BLaER1 (cell line): ENCODE measurements around the gene PALLD.

Experiments used
- H3K27ac ChIP-seq: shearing (Covaris generic); formaldehyde crosslinking; 2 replicates; pipeline ENCODE4 v1.8.1; 2022
- H3K27me3 ChIP-seq: shearing (Covaris generic); formaldehyde crosslinking; 2 replicates; pipeline ENCODE4 v1.8.1; 2022
- H3K36me3 ChIP-seq: shearing (Covaris generic); formaldehyde crosslinking; 2 replicates; pipeline ENCODE4 v1.8.1; 2022
- H3K4me1 ChIP-seq: shearing (Covaris generic); formaldehyde crosslinking; 2 replicates; pipeline ENCODE4 v1.8.1; 2022
- H3K4me2 ChIP-seq: shearing (Covaris generic); formaldehyde crosslinking; 2 replicates; pipeline ENCODE4 v1.8.1; 2022
- H3K4me3 ChIP-seq: shearing (Covaris generic); formaldehyde crosslinking; 2 replicates; pipeline ENCODE4 v1.8.1; 2022
- H3K9ac ChIP-seq: shearing (Covaris generic); formaldehyde crosslinking; 2 replicates; pipeline ENCODE4 v1.8.1; 2022
- H3K9me3 ChIP-seq: shearing (Covaris generic); formaldehyde crosslinking; 2 replicates; pipeline ENCODE4 v1.8.1; 2022
- H4K20me1 ChIP-seq: shearing (Covaris generic); formaldehyde crosslinking; 2 replicates; pipeline ENCODE4 v1.8.1; 2022
- Cebpa-rat ChIP-seq: shearing (Covaris generic); IDR thresholded peaks from 2 replicates; pipeline ENCODE4 v1.8.1; 2022

Gene PALLD

DNA sequence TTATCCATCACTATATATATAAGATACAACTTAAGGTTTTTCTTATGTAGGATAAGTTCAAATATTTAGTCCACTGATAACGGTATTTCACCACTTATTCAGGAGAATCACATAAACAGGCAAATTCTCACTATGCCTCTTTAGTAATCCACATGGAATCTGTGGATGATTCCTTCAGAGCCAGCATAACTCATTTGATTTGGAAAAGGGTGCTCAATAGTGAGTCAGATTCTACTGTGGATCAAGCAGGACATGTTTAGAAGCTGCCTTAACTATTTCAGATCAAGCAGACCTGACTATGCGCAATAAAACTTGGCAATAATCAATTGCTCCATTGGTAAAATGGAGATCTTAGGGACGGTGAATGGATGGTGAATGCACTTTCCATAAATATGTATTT is 329.1 kb downstream of the PALLD start:
- H3K4me1 ChIP-seq = no peaks in the 10 kb centered on the region
- no peak overlapping the region for H3K4me2 ChIP-seq
- H3K36me3 ChIP-seq = no peaks in the 10 kb centered on the region
- peaks cover 8% of the 10 kb centered on the region for H3K27me3 ChIP-seq
- no peak overlapping the region for H3K27ac ChIP-seq
- no peak overlapping the region for H3K9ac ChIP-seq
- H3K4me3 ChIP-seq = no peak overlapping the region
- H4K20me1 ChIP-seq = no peaks in the 10 kb centered on the region
- no peak for TF ChIP-seq Cebpa-rat
- H3K9me3 ChIP-seq = no peaks in the 10 kb centered on the region

DNA sequence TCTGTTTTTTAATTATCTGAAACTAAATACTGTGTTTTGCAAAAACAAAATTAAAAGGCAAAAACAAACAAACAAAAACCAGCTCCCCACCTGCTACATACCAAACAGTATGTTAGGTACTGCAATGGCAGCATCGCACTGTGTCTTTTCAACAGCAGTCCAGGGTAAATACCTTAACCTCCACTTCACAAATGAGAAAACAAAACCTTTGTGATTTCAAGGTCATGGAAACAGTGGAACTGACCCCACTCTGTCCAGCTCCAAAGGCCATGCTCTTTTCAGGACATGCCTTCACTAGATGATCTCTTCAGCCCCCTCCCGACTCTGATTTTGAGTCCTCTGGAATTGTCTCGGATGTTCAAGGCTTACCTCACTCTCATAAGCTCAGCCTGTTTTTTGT is 329.8 kb downstream of the PALLD start:
- Histone ChIP-seq H3K4me2 (no peak overlapping the region), H3K9ac (no peak overlapping the region), H3K27me3 (peaks cover 15% of the 10 kb centered on the region), H3K4me1 (no peaks in the 10 kb centered on the region), H3K4me3 (no peak overlapping the region), H3K36me3 (no peaks in the 10 kb centered on the region), H3K9me3 (no peaks in the 10 kb centered on the region), H4K20me1 (no peaks in the 10 kb centered on the region), H3K27ac (no peak overlapping the region)
- no peak for TF ChIP-seq Cebpa-rat

DNA sequence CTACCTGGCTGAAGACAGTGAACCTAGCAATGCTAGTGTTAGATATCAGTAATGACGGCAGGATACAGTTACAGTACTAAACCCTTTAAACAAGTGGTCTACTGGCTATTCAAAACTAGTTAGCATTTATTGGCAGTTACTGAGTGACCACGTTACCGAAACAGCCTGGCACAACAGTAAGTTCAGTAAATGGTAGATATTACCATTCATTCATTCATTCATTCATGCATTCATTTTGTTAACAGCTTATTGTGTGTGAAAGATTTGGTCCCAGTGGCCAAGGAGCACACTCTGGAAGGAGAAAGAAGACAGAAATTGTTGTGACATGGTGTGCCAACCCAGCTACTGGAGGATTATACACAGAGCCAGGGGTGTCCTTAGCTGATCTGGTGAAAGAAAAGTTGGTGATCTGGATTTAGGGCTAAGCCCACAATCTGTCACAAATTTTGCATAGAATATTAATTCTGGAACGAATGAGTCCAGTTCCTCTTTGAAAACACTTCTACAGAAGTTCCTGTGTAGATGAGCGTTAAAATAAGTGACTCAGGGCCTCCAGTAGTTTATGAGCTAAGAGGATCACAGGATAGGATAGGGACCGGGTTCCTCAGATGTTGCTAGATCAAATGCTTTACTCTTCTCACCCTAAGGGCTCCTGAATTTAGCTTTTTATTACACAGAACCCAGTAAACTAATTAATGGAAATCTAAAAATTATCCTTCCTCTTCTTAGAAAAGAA is 334.1 kb downstream of the PALLD start:
- no peak overlapping the region for H3K4me3 ChIP-seq
- no peak overlapping the region for H3K9ac ChIP-seq
- no peaks in the 10 kb centered on the region for H3K9me3 ChIP-seq
- H3K4me1 ChIP-seq = peaks cover 8% of the 10 kb centered on the region; the same call in 1 of the 2 replicates
- no peak overlapping the region for H3K4me2 ChIP-seq
- H3K27ac ChIP-seq = no peak overlapping the region
- peaks cover 41% of the 10 kb centered on the region for H3K27me3 ChIP-seq
- no peaks in the 10 kb centered on the region for H4K20me1 ChIP-seq
- no peak for TF ChIP-seq Cebpa-rat
- H3K36me3 ChIP-seq = no peaks in the 10 kb centered on the region

- H3K4me2 ChIP-seq = peak overlapping the region; percentile 86
- H4K20me1 ChIP-seq = no peaks in the 10 kb centered on the region
- peaks cover 41% of the 10 kb centered on the region for H3K27me3 ChIP-seq
- H3K4me1 ChIP-seq = peaks cover 8% of the 10 kb centered on the region; the same call in 1 of the 2 replicates
- no peaks in the 10 kb centered on the region for H3K36me3 ChIP-seq
- no peak for TF ChIP-seq Cebpa-rat
- peak overlapping the region; percentile 49; the same call in 1 of the 2 replicates for H3K9ac ChIP-seq
- peak overlapping the region; percentile 70 for H3K4me3 ChIP-seq
- H3K9me3 ChIP-seq = no peaks in the 10 kb centered on the region
- no peak overlapping the region for H3K27ac ChIP-seq
Measured at GRCh38 chr4:168831585-168831918, 334.7 kb downstream of the PALLD start.

DNA sequence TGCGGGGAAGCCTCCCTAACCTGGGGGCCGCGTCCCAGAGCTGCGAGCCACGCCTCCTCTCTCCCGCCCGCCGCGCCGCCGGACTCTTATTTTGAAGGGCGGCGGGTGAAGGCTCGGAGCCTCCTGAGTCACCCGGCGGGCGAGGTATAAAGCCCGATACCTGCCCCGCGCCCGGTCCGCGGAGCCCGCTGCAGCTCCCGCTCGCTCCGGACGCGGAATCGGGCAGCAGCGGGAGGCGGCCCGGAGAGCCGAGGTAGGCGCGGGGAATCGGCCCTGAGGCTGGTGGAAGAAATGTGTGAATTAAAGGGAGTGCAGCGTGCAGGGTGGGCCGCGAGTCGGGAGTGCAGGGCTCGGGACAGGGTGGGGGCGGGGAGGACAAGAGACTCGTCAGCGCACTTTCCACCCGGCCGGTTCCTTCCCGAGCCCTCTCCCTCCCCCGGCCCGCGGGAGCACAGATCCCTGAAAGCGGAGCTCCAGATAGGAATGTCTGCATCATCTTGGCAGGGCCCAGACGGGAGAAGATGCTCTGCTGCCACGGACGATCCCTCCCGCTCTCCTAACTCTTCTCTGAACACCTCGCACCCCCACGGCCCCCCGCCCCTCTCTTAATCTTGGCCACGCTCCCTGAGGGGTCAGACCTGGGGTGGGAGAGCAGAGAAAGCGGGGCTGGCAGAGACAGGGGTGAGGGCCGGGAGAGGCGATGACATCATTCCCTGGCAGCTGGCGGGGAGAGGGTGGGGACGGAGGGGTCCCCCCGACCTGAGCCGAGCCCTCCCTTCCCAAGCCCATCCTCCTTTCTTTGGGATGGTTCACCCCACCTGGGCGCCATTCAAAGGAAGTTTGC is 335.3 kb downstream of the PALLD start:
- Histone ChIP-seq H4K20me1 (no peaks in the 10 kb centered on the region), H3K4me3 (peak overlapping the region; percentile 70), H3K4me2 (peak overlapping the region; percentile 86), H3K9me3 (no peaks in the 10 kb centered on the region), H3K9ac (peak overlapping the region; percentile 49; the same call in 1 of the 2 replicates), H3K36me3 (no peaks in the 10 kb centered on the region), H3K27ac (no peak overlapping the region), H3K4me1 (peaks cover 8% of the 10 kb centered on the region; the same call in 1 of the 2 replicates), H3K27me3 (peaks cover 41% of the 10 kb centered on the region)
- no peak for TF ChIP-seq Cebpa-rat

GRCh38 chr4:168832763-168833575 is 336.1 kb downstream of the PALLD start:
- Histone ChIP-seq H3K4me3 (peak overlapping the region; percentile 70), H3K27me3 (peaks cover 41% of the 10 kb centered on the region), H3K4me2 (peak overlapping the region; percentile 86), H3K9ac (no peak overlapping the region), H3K36me3 (no peaks in the 10 kb centered on the region), H3K4me1 (peaks cover 8% of the 10 kb centered on the region; the same call in 1 of the 2 replicates), H4K20me1 (no peaks in the 10 kb centered on the region), H3K9me3 (no peaks in the 10 kb centered on the region), H3K27ac (no peak overlapping the region)
- no peak for TF ChIP-seq Cebpa-rat

GRCh38 chr4:168833881-168834280 is 337.0 kb downstream of the PALLD start:
- no peak overlapping the region for H3K27ac ChIP-seq
- no peak overlapping the region for H3K4me2 ChIP-seq
- TF ChIP-seq Cebpa-rat = no peak
- H3K27me3 ChIP-seq = peaks cover 41% of the 10 kb centered on the region
- H3K4me1 ChIP-seq = peaks cover 8% of the 10 kb centered on the region; the same call in 1 of the 2 replicates
- H3K4me3 ChIP-seq = no peak overlapping the region
- no peaks in the 10 kb centered on the region for H3K36me3 ChIP-seq
- no peak overlapping the region for H3K9ac ChIP-seq
- no peaks in the 10 kb centered on the region for H3K9me3 ChIP-seq
- no peaks in the 10 kb centered on the region for H4K20me1 ChIP-seq

DNA sequence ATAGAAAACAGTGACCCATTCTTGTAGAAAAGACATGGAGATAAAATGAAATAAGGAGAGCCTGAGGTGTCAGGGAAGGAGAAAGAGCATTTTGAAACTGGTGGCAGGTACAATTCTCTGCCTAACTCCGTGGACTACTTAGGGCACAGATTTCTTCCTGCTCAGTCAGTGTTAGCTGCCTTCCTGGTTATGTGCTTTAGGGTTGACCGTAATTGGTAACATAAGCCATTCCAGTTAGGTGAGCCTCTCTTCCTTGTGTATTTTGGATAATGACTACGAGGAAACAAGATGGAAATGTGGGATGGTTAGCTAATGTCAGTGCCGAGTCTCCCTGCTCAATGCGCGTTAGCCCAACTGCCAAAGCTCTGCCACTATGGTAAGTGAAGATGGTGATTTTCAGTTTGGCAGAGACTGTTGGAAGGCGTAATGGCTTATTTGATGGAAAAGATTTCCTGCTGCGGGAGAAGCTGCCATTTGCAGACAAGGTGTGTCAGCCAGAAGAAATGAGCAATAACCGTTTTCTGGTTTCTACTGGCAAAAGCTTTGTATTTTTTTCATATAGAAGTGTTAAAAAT is 339.1 kb downstream of the PALLD start:
- H3K27ac ChIP-seq = no peak overlapping the region
- TF ChIP-seq Cebpa-rat = no peak
- no peak overlapping the region for H3K4me2 ChIP-seq
- no peaks in the 10 kb centered on the region for H3K9me3 ChIP-seq
- H4K20me1 ChIP-seq = no peaks in the 10 kb centered on the region
- peaks cover 8% of the 10 kb centered on the region; the same call in 1 of the 2 replicates for H3K4me1 ChIP-seq
- no peaks in the 10 kb centered on the region for H3K36me3 ChIP-seq
- H3K27me3 ChIP-seq = peaks cover 32% of the 10 kb centered on the region
- no peak overlapping the region for H3K9ac ChIP-seq
- H3K4me3 ChIP-seq = no peak overlapping the region

DNA sequence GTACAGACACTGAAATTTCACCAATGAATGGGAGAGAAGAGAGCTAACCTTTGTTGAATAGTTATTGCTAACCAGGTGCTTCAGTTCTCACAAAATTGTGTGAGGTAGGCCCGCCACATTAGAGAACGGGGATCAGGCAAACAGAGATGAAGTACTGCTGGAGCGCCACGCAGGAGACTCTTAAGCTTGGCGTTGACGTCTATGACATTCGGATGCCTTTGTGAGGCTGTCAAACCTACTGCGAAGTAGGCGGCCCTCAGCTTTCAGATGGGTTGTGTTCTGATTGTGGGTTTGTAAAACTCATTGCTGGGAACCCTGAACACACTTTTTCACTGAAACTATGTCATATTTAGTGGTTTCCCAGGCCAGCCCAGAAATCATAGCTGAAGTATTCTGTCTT is 339.6 kb downstream of the PALLD start:
- Histone ChIP-seq H3K4me1 (peaks cover 8% of the 10 kb centered on the region; the same call in 1 of the 2 replicates), H3K9ac (no peak overlapping the region), H3K4me2 (no peak overlapping the region)

More for the DNA sequence above, 339.6 kb downstream of the PALLD start:
- Histone ChIP-seq H3K9me3 (no peaks in the 10 kb centered on the region), H3K4me3 (no peak overlapping the region), H3K27me3 (peaks cover 27% of the 10 kb centered on the region), H3K36me3 (no peaks in the 10 kb centered on the region), H4K20me1 (no peaks in the 10 kb centered on the region), H3K27ac (no peak overlapping the region)
- no peak for TF ChIP-seq Cebpa-rat
